Measurements from ENCODE around the gene DLG1. TPM values are rescaled to one million over a fixed set of nuclear protein-coding genes. Genes with fewer than 3 reads are reported as not detected.

DLG1 gene
- total RNA-seq, 4 donors from 2014 or later: 134 to 211 (median 152) TPM

DNA sequence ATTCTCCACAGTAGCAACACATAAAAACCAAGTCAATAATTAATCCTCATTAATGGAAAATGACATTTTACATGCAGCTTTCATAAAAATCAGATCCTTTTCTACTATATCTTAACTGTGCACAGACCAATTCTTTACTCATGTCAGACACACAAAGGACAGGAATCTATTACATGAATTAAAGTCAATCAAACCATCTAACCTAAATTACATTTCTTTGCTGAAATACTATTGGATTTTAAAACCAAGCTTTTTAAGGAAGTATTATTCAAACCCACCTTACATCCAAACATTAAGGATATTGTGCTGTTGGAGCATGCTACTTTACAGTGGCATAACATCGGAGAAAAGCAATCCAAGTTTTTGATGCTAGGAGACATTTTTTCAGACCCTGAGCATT is 72.8 kb downstream of the DLG1 start:
- in situ Hi-C loops (cut with MboI; ENCODE audit: low pct_ligation_motif_present in 1 of 4, low pct_unique_long_range_greater_than_20kb in 1 of 4, low sequenced_read_pairs in 3 of 4) (no loop called here), intact Hi-C loops (cut with DNase I; ENCODE audit: low total_unique reads) (no loop called here)
- peaks cover 16 to 57% (median 34%) of the 10 kb centered on the region in 4 donors for H3K4me1 ChIP-seq
- H3K27ac ChIP-seq: no peak overlapping the region
- H3K27me3 ChIP-seq: no peaks in the 10 kb centered on the region
- no peak overlapping the region for H3K4me3 ChIP-seq
- no peak for TF ChIP-seq EP300 (IDR thresholded peaks at IDR 0.05; ENCODE audit: low read depth)
- TF ChIP-seq POLR2AphosphoS5 (IDR thresholded peaks at IDR 0.05): no peak
- TF ChIP-seq, protein P1, sequence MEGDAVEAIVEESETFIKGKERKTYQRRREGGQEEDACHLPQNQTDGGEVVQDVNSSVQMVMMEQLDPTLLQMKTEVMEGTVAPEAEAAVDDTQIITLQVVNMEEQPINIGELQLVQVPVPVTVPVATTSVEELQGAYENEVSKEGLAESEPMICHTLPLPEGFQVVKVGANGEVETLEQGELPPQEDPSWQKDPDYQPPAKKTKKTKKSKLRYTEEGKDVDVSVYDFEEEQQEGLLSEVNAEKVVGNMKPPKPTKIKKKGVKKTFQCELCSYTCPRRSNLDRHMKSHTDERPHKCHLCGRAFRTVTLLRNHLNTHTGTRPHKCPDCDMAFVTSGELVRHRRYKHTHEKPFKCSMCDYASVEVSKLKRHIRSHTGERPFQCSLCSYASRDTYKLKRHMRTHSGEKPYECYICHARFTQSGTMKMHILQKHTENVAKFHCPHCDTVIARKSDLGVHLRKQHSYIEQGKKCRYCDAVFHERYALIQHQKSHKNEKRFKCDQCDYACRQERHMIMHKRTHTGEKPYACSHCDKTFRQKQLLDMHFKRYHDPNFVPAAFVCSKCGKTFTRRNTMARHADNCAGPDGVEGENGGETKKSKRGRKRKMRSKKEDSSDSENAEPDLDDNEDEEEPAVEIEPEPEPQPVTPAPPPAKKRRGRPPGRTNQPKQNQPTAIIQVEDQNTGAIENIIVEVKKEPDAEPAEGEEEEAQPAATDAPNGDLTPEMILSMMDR (IDR thresholded peaks at IDR 0.05): no peak
- TF ChIP-seq POLR2A (IDR thresholded peaks at IDR 0.05): no peak
- H3K36me3 ChIP-seq: no peaks in the 10 kb centered on the region
- H3K9me3 ChIP-seq: no peaks in the 10 kb centered on the region
- no peak for DNase-seq
- WGBS, 2 donors (ENCODE audit: low coverage in 1 of 2): 85 to 89% methylated on average over 1 of the region's 1 CpG

DNA sequence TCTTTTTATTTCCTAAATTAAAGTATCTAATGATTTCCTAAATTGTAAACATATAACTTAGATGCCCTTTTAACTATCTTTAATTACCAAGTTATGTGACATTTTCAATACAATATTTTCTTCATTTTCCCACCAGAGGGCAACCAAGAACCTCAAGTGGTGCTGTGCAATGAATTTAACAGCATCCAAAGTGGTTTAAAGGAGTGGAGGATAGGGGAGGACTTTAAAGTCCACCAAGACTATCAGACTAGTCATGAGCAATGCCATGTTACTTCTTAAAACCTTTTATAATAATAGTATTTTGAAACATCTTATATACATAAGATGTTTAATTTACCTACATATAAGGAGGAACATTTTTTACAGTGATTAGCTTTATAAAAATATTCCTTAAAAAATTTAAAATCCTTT is 74.4 kb downstream of the DLG1 start:
- Histone ChIP-seq H3K4me3 (no peak overlapping the region), H3K9me3 (no peaks in the 10 kb centered on the region), H3K4me1 (peaks cover 16 to 57% (median 29%) of the 10 kb centered on the region in 4 donors), H3K36me3 (no peaks in the 10 kb centered on the region), H3K27ac (no peak overlapping the region), H3K27me3 (no peaks in the 10 kb centered on the region)
- in situ Hi-C loops (cut with MboI; ENCODE audit: low pct_ligation_motif_present in 1 of 4, low pct_unique_long_range_greater_than_20kb in 1 of 4, low sequenced_read_pairs in 3 of 4): no loop called here
- intact Hi-C loops (cut with DNase I; ENCODE audit: low total_unique reads): no loop called here
- DNase-seq: no peak
- no peak for TF ChIP-seq POLR2AphosphoS5 (IDR thresholded peaks at IDR 0.05)
- TF ChIP-seq, protein P1 (IDR thresholded peaks at IDR 0.05): peak; percentile 48 to 64 (median 59)

DNA sequence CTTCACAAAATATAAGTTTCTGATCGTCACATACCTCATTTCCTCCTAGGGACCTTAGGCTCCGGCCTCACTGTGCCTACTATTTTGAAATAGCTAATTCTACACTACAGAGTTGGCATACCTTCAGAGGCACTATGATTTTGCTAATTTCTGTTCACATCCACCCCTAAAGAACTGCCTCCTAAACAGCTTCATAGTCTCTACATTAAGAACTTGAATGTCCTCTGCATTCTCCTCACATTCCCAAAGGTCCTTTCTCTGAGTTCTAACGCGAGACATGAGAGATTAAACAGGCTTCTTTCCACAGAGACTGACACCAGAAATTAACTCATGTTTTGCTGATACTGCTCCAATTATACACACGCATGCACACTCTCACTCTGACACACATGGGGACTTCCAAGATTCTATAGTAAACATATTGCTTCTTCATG is 75.5 kb downstream of the DLG1 start:
- WGBS, 2 donors (ENCODE audit: low coverage in 1 of 2): 46 to 52% methylated on average over 5 of the region's 5 CpGs
- intact Hi-C loops (cut with DNase I; ENCODE audit: low total_unique reads) (loop anchor here (1.0 kb wide), 1 partner anchor 10 kb away; no protein-coding TSS in a partner anchor), in situ Hi-C loops (cut with MboI; ENCODE audit: low pct_ligation_motif_present in 1 of 4, low pct_unique_long_range_greater_than_20kb in 1 of 4, low sequenced_read_pairs in 3 of 4) (no loop called here)
- H3K27ac ChIP-seq: peak overlapping the region in 1 of 4 donors; percentile 14
- H3K27me3 ChIP-seq: no peaks in the 10 kb centered on the region
- H3K4me3 ChIP-seq: no peak overlapping the region
- no peak for DNase-seq
- no peaks in the 10 kb centered on the region for H3K36me3 ChIP-seq
- H3K9me3 ChIP-seq: no peaks in the 10 kb centered on the region
- H3K4me1 ChIP-seq: peaks cover 13 to 49% (median 25%) of the 10 kb centered on the region in 4 donors
- TF ChIP-seq, protein P1 (IDR thresholded peaks at IDR 0.05): no peak
- TF ChIP-seq EP300 (IDR thresholded peaks at IDR 0.05; ENCODE audit: low read depth) (no peak), POLR2AphosphoS5 (IDR thresholded peaks at IDR 0.05) (no peak), POLR2A (IDR thresholded peaks at IDR 0.05) (no peak)

DNA sequence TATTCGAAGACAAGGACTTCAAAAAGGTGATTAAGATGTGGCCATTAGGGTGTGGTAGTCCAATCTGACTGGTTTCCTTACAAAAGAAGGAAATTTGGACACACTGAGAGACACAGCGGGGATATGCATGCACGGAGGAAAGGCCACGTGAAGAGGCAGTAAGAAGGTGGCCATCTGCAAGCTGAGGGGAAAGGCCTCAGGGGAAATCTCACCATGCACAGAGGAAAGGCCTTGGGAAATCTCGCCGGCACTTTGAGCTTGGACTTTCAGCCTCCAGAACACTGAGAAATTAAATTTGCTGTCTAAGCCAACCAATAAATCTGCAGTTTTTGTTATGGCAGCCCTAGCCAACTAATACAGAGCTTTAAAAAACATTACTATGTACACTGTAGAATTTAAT is 78.8 kb downstream of the DLG1 start:
- H3K9me3 ChIP-seq: no peaks in the 10 kb centered on the region
- in situ Hi-C loops (cut with MboI; ENCODE audit: low pct_ligation_motif_present in 1 of 4, low pct_unique_long_range_greater_than_20kb in 1 of 4, low sequenced_read_pairs in 3 of 4): no loop called here
- WGBS, 2 donors (ENCODE audit: low coverage in 1 of 2): 89 to 97% methylated on average over 6 of the region's 6 CpGs
- intact Hi-C loops (cut with DNase I; ENCODE audit: low total_unique reads): no loop called here
- H3K27me3 ChIP-seq: no peaks in the 10 kb centered on the region
- H3K4me3 ChIP-seq: no peak overlapping the region
- no peak for DNase-seq
- peaks cover 9 to 53% (median 20%) of the 10 kb centered on the region in 4 donors for H3K4me1 ChIP-seq
- H3K27ac ChIP-seq: no peak overlapping the region
- H3K36me3 ChIP-seq: no peaks in the 10 kb centered on the region
- TF ChIP-seq, protein P1 (IDR thresholded peaks at IDR 0.05): no peak
- no peak for TF ChIP-seq POLR2AphosphoS5 (IDR thresholded peaks at IDR 0.05)
- no peak for TF ChIP-seq EP300 (IDR thresholded peaks at IDR 0.05; ENCODE audit: low read depth)
- no peak for TF ChIP-seq POLR2A (IDR thresholded peaks at IDR 0.05)

Measured in transverse colon (tissue), 4 donors.